Endodermal cell (in vitro differentiated cells): ENCODE data around the gene KCNMA1. TPM values are rescaled to one million over a fixed set of nuclear protein-coding genes. Genes with fewer than 3 reads are reported as not detected.

Source experiments
- DNase-seq: peaks from one replicate; pipeline ENCODE4 v3.0.0-alpha.2; 2017
- H3K27ac ChIP-seq: 2 replicates; pipeline ENCODE4 v1.5.1; 2013; ENCODE audit warnings: mild to moderate bottlenecking, low read depth, low read length, moderate library complexity
- H3K27me3 ChIP-seq: 2 replicates; pipeline ENCODE4 v1.6.1; 2013; ENCODE audit warnings: mild to moderate bottlenecking, low read length, moderate library complexity; ENCODE audit not compliant: insufficient read depth, control insufficient read depth, poor library complexity, severe bottlenecking
- H3K36me3 ChIP-seq: 2 replicates; pipeline ENCODE4 v1.7.0; 2013; ENCODE audit warnings: mild to moderate bottlenecking, low read length, moderate library complexity; ENCODE audit not compliant: control insufficient read depth, insufficient read depth
- H3K4me1 ChIP-seq: one replicate; pipeline ENCODE4 v1.7.0; 2013; ENCODE audit warnings: low read length; ENCODE audit not compliant: control insufficient read depth, insufficient read depth
- H3K4me3 ChIP-seq: 2 replicates; pipeline ENCODE4 v1.5.1; 2013; ENCODE audit warnings: mild to moderate bottlenecking, low read length, moderate library complexity
- H3K9ac ChIP-seq: 2 replicates; pipeline ENCODE4 v1.6.1; 2013; ENCODE audit warnings: mild to moderate bottlenecking, low read length, moderate library complexity; ENCODE audit not compliant: poor library complexity, severe bottlenecking; ENCODE audit errors: extremely low read depth
- H3K9me3 ChIP-seq: 2 replicates; pipeline ENCODE4 v1.6.1; 2013; ENCODE audit warnings: mild to moderate bottlenecking, low read length, moderate library complexity; ENCODE audit not compliant: control insufficient read depth
- H3K27ac Mint-ChIP-seq: 2 replicates; pipeline ENCODE4 v1.8.0; 2020; ENCODE audit warnings: mixed read lengths
- H3K27me3 Mint-ChIP-seq: 2 replicates; pipeline ENCODE4 v1.8.0; 2021; ENCODE audit warnings: mild to moderate bottlenecking, mixed read lengths; ENCODE audit not compliant: insufficient read depth
- H3K36me3 Mint-ChIP-seq: 2 replicates; pipeline ENCODE4 v1.8.0; 2020; ENCODE audit warnings: low read depth, mixed read lengths
- H3K4me1 Mint-ChIP-seq: 2 replicates; pipeline ENCODE4 v1.8.0; 2020; ENCODE audit warnings: mixed read lengths
- H3K4me3 Mint-ChIP-seq: 2 replicates; pipeline ENCODE4 v1.8.0; 2020; ENCODE audit warnings: mild to moderate bottlenecking, moderate library complexity, mixed read lengths
- H3K9me3 Mint-ChIP-seq: 2 replicates; pipeline ENCODE4 v1.8.0; 2020; ENCODE audit warnings: mild to moderate bottlenecking, mixed read lengths
- WGBS, 2 experiments: methylation state at CpG; one replicate each; pipeline versions ENCODE4 v1.1.5 to v1.1.7; 2013; ENCODE audit warnings: missing lambda C conversion rate in 2 of 2, mixed read lengths in 1 of 2; ENCODE audit not compliant: insufficient coverage in 1 of 2, insufficient read length in 1 of 2; 5-methylcytosine and 5-hydroxymethylcytosine counted together
- total RNA-seq, 2 donors: library from RNA; stranded (reverse); fragmentation: NEBNext Ultra II Directional in 1 of 2; extraction: Animal tissue kit (Norgen Biotek cat#: 25700) in 1 of 2; gene quantifications; 2 replicates in 1 of 2; 3 replicates in 1 of 2; pipeline ENCODE4 v1.2.1, GENCODE V29; 2021
- TF ChIP-seq, protein P1 (sequence below): fragments of 200-600 bp; sonication (generic); conservative IDR thresholded peaks from 2 replicates; pipeline ENCODE4 v1.5.0; 2021; ENCODE audit warnings: antibody characterized with exemption, mild to moderate bottlenecking

Gene KCNMA1
- total RNA-seq, 2 donors from 2014 or later = 0.55 to 1.3 TPM

DNA sequence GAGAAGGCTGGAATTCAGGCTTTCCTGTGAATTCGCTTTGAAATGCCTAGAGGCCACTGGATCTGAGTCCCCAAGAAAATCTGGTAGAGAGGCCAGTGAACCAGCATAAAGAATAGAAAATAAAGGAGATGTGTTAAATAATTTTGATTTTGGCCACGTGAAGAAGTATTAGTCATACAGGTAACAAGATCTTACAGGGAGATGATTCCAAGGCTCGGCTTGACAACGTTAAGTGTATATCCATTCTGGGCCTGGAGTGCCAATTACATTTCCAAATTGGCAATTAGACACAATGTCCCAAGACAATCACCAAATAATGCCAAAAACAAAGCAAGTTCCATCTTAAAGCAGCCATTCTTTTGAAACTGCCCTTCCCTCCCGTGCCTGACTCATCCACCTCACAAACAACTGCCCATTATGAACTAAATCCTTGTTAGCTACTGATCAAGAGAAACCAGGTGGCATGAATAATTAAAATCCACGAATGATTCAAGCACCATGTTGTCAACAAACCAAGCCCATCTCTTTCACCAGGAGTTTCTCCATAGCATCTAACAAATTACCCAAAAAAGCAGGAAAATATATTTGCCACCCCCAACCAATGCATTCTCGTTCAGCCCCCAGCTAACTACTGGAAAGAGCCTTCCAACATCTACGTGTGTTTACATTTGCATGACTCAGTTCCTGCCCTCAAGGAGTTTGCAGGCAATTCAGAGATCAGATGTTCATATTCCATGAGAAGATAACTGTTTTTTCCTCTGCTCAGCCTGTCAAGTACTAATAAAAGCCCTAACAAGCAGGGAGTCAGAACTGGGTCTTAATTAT is 8.5 kb downstream of the KCNMA1 start:
- no peak overlapping the region for H3K27ac ChIP-seq
- H3K27ac Mint-ChIP-seq = no peak overlapping the region
- no peak overlapping the region for H3K4me3 Mint-ChIP-seq
- no peaks in the 10 kb centered on the region for H3K4me1 Mint-ChIP-seq
- H3K27me3 Mint-ChIP-seq = peaks cover 20% of the 10 kb centered on the region
- H3K4me1 ChIP-seq = no peaks in the 10 kb centered on the region
- H3K9me3 Mint-ChIP-seq = no peaks in the 10 kb centered on the region
- H3K9ac ChIP-seq = no peak overlapping the region
- H3K27me3 ChIP-seq = peaks cover 35% of the 10 kb centered on the region
- DNase-seq = no peak
- 77 to 78% methylated on average over 8 of the region's 8 CpGs for WGBS, 2 experiments
- TF ChIP-seq, protein P1, sequence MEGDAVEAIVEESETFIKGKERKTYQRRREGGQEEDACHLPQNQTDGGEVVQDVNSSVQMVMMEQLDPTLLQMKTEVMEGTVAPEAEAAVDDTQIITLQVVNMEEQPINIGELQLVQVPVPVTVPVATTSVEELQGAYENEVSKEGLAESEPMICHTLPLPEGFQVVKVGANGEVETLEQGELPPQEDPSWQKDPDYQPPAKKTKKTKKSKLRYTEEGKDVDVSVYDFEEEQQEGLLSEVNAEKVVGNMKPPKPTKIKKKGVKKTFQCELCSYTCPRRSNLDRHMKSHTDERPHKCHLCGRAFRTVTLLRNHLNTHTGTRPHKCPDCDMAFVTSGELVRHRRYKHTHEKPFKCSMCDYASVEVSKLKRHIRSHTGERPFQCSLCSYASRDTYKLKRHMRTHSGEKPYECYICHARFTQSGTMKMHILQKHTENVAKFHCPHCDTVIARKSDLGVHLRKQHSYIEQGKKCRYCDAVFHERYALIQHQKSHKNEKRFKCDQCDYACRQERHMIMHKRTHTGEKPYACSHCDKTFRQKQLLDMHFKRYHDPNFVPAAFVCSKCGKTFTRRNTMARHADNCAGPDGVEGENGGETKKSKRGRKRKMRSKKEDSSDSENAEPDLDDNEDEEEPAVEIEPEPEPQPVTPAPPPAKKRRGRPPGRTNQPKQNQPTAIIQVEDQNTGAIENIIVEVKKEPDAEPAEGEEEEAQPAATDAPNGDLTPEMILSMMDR = no peak
- H3K9me3 ChIP-seq = no peaks in the 10 kb centered on the region
- no peaks in the 10 kb centered on the region for H3K36me3 ChIP-seq
- H3K36me3 Mint-ChIP-seq = no peaks in the 10 kb centered on the region
- H3K4me3 ChIP-seq = no peak overlapping the region

- no peaks in the 10 kb centered on the region for H3K36me3 Mint-ChIP-seq
Observed at GRCh38 chr10:77626266-77626935, 11.2 kb downstream of the KCNMA1 start.

GRCh38 chr10:77625379-77625778 is 12.2 kb downstream of the KCNMA1 start:
- Histone ChIP-seq H3K36me3 (no peaks in the 10 kb centered on the region), H3K4me3 (no peak overlapping the region), H3K4me1 (no peaks in the 10 kb centered on the region), H3K9ac (no peak overlapping the region), H3K9me3 (no peaks in the 10 kb centered on the region), H3K27ac (no peak overlapping the region), H3K27me3 (peaks cover 7% of the 10 kb centered on the region)
- TF ChIP-seq, protein P1 = no peak
- Mint-ChIP-seq H3K4me3 (no peak overlapping the region), H3K36me3 (no peaks in the 10 kb centered on the region), H3K27me3 (peaks cover 2% of the 10 kb centered on the region), H3K27ac (no peak overlapping the region), H3K4me1 (no peaks in the 10 kb centered on the region), H3K9me3 (no peaks in the 10 kb centered on the region)
- DNase-seq = no peak
- 93 to 96% methylated on average over 2 to 3 of the region's 3 CpGs for WGBS, 2 experiments

More at GRCh38 chr10:77626266-77626935, 11.2 kb downstream of the KCNMA1 start:
- Histone ChIP-seq H3K36me3 (no peaks in the 10 kb centered on the region), H3K4me3 (no peak overlapping the region), H3K9ac (no peak overlapping the region), H3K27ac (no peak overlapping the region), H3K27me3 (peaks cover 9% of the 10 kb centered on the region), H3K9me3 (no peaks in the 10 kb centered on the region), H3K4me1 (no peaks in the 10 kb centered on the region)
- peaks cover 2% of the 10 kb centered on the region for H3K27me3 Mint-ChIP-seq
- no peaks in the 10 kb centered on the region for H3K4me1 Mint-ChIP-seq
- no peak for DNase-seq
- no peak overlapping the region for H3K27ac Mint-ChIP-seq
- H3K9me3 Mint-ChIP-seq = no peaks in the 10 kb centered on the region
- TF ChIP-seq, protein P1 = no peak
- no peak overlapping the region for H3K4me3 Mint-ChIP-seq
- 94 to 100% methylated on average over 2 to 8 of the region's 8 CpGs for WGBS, 2 experiments
